HG03097 (cell line): ENCODE results near the gene P2RX4.
"Not testable (repeated sequence)": the region's sequence is repeated elsewhere in the genome, so short reads cannot be mapped to it uniquely, and the experiment has no call there.

Experiments used
- ATAC-seq: cut with Tn5 transposase; IDR thresholded peaks from one replicate; pipeline ENCODE4 v1.9.1; 2021; ENCODE audit not compliant: unreplicated experiment, low FRiP score

The P2RX4 gene

DNA sequence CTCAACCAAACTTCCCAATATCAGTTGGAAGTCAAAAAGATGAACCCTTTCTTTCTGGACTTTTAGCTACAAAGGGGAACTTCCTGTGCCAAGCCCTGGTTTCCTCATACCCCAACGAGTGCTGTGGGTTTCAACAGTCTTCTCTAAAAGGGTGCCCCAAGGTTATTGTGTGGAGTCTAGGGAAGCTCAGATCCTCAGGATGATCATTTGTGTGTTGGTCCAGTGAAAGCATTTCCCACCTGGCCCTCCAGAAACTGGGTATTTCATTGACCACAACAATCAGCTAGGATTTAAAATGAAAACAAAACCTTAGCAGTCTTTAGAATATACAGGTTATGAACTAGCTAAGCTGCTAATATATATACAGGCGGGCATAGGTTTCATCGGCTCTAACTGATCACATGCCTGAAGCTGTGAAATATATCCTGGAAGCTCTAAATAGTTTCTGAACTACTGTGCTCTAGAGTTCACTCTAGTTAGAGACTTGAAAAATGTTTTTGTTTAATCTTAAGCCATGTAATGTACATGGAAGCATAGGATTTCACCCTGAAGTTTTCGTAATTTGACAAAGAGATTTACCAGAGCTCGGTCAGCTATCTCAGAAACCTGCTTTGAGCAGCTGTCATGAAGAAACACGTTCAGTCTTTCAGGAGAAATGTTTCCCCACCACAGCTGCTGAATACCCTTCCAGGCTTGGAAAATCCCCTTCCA is 29.6 kb downstream of the P2RX4 start:
- ATAC-seq, result no peak

DNA sequence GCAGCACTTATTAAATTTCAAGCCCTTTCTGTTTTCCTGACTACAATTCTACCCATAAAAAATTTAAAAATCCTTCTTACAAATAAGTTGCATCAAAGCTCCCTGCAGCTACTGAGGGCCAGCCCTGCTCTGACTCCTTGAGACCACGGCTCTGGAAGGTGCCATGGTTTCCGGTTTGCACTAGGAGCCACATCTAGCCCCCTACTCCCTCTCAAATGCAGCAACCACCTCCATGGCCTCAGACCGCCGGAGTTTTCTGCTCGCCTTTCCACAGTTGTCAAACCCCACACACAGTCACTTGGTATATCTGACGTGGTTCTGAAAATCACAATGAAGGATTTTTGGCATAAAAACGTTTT is 30.1 kb downstream of the P2RX4 start:
- ATAC-seq, result no peak

DNA sequence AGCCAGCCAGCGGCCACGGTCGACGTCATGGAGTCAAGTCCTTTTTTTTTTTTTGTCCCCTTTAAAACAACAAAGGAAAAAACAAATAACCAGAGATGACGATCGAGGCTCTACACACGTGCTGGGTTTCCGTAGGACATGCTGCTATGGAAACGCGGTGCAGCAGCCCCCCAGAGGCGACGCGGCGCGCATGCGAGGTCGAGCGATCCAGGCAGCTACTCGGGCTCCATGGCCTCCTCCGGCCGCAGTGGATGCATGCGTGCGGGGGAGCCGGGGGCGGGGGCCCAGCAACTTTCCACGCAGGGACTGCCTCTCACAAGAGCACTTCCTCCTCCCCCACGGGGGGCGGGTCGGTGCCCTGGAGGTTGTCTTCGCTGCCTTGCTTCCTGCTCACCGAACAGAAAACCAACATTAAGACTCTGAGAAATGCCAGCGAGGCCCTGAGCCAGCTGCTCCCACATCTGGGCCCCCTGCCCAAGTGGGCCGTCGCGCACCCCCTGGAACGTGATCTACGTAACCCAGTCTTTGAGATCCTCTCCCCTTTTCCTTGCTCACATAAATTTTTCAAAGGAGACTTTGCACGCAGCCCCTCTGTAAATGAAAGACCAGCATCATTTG is 30.7 kb downstream of the P2RX4 start:
- no peak for ATAC-seq

DNA sequence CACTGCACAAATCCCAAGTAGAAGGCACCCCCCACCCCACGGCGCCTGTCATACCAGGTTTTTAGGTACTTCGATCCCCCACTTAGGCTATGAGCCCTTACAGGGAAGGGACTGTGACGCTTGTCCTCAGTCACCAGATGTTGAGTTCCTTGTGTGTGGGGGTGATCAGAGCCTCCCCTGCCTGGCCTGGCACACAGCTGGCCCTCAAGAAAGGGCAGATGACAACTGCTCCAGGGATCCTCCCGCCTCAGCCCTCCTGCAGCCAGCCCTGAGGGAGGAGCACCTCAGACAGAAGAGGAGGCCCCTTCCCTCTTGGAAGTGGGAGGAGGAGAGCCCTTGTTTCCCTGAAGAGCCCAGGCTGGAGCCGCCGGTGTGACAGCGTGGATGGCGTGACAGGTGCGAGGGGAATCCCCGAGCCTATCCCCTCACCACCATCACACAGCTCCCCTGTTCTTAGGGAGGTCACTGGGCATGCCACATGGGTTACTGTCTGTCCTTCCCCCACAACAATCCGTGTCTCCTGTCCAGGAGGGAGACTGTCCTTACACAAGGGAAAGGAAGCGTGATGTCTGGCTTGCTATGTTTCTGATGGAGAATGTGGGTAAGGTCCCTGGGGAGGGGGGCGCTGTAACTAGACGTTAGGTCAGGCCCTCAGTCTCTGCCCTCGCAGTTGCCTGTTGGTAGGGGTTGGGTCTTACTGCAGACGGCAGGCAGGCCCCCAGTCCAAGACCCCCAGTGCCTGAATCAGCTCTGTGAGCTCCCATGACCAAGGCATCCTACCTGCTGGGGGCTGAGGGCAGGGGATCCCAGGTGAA is 31.4 kb downstream of the P2RX4 start:
- ATAC-seq, result no peak

DNA sequence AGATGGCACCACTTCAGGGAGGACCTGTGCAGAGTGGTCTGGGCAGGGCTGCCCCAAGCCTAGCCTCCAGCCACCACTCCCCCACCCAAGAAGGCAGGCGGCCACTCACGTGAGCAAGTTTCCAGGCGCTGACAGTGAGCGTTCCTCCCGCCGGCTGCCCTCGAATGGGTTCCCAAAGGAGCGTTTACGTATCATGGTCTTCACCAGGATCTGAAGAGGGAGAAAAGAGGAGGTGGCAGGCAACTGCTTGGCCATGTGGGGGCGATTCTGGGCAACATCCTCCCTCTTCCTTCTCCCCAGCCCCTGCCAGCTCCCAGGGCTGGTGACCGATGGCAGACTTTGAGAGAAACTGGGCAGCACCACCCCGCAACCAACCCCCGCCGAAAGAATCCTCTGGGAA is 35.1 kb downstream of the P2RX4 start:
- ATAC-seq, result no peak

DNA sequence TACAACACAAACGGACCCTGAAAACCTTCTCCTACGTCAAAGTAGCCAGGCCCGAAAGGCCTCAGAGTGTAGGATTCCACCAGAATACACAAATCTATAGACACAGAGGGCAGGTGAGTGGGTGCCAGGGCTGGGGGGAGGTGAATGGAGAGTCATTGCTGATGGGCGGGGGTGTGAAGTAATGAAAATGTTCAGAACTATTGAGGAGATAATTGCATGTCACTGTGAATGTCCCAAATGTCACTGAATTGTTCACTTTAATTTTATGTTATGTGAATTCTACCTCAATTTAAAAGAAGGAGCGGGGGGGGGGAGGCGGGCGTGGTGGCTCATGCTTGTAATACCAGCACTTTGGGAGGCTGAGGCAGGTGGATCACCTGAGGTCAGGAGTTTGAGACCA is 36.0 kb downstream of the P2RX4 start:
- no peak for ATAC-seq

DNA sequence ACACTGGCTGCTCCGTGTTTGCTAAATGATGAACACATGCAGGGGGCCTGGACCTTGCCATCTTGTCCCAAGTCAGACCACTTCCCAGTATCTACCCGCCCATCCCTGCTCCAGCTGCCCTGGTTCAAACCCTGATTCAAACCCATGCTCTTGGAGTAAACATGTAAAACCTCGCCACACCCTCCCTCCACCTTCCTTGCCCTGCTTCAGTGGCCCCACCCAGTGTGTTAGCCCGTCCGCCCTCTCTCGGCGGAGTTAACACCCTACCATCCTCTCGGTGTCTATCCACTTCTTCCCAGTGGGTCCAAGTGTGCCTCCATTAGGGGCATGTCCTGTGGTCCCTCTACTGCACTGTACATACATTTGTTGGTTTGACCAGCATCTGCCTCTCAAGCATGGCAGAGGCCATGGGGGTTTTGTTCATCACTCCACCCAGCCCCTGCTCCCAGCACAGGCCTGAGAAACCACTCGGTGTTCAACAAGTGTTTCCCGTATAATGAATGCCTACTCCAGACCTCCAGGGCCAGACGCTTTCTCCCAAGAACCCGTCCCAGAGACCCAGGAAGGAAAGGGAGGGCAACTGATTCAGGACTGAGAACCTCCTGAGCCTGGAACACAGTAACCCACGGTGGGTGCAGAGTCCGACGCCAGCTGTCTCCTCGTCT is 37.1 kb downstream of the P2RX4 start:
- ATAC-seq, result no peak

DNA sequence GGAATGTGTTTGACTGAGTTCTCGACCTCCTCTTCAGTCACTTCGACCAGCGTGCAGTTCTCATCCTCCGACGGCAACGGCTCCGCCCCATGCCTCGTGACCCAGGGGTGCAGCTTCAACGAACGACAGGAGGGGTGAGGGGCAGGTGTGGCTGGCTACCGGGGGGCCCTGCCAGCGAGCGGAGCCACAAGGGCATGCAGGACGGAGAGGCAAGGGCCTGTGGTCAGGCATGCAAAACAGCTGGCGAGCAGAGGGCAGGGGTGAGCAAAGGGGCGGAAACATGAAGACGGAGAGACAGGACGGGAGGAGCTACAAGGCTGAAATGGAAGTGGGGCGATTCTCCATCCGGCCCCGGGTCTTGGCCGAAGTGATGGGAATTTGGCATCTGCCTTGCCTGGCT is 38.7 kb downstream of the P2RX4 start:
- ATAC-seq, result no peak

DNA sequence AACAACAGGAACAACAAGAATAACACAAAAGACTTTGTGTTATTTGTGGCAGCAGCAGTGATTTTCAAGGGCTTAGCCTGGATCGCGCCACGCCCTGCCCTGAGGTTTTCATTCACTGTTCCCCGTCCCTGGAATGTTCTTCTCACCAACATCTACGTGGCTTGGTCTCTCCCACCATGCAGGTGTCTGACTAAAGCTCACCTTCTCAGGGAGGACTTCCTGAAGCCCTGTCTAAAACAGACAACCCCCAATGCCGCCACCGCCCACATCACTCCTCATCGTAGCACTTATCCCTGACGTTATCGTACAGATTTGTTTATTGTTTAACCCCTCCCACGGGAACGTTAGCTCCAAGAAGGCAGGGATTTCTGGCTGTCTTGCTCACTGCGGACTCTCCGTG is 40.4 kb downstream of the P2RX4 start:
- ATAC-seq, result no peak

DNA sequence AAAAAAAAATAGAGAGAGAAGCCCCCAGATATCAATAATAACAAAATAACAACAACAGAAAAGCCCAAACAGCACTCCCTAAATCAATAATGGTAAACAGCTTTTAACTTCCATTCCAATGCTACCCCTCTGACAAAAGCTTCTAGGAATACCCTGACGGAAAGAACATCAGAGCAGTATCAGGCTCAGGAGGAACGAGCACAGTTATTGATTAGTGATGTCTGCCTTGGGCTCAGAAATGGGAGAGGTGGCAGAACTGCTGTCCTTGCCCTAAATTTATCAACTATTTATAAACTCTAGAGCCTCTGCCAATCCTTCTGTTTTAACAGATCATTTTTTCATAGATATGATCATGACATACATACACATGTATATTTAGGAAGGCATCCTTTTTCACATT is 41.9 kb downstream of the P2RX4 start:
- no peak for ATAC-seq

DNA sequence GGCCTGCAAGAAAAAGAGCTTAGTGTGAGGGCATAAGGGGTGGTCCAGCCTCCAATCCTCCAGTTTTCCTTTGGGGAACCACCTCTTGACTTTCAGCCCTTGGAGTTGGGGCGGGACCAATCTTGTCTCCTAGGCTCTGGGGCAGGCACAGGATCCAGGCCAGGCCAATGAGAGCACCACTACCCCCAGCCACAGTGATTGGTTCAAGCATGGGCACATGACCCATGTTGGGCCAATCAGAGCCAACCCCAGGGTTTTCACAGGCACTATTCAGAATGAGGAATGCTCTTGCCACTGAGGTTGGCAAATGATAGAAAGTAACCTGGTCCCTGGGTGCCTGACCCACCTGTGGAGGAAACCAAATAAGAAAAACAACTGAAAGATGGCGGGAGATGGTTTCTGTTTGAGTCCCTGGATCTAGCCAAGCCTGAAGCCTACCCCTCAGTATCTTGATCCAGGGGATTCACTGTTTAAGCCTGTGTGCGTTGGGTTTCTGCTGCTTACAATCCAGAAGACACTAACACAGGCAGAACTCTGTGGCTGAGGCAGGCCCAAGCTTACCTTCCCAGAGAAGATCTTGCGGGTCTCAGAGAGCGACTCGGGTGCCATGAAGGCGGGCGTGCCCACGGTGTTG is 42.9 kb downstream of the P2RX4 start:
- ATAC-seq, result no peak

DNA sequence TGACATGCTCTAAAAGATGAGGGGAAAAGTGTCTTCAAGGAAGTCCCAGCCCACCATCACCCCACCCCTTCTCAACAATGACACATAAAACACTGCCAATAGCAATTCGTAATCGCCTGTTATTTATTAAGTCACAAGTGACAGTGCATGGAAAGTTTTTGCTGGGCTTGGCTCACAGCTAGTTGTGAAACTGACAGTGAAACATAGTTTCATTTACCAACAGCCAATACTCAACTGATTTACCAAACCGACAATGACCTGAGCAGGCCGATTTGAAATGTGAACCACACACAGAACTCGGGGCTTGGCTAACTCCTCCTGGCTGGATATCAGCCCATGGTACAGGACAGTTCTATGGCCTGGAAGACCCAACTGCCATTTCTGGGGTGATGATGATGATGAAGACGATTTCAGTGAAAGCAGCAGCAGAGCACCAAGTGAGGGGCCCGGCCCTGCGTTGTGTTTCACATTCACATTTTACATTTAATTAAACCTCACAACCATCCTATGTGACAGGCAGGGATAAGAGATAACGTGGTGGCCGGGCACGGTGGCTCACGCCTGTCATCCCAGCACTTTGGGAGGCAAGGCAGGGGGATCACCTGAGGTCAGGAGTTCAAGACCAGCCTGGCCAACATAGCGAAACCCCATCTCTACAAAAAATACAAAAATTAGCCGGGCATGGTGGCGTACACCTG is 43.9 kb downstream of the P2RX4 start:
- no peak for ATAC-seq

DNA sequence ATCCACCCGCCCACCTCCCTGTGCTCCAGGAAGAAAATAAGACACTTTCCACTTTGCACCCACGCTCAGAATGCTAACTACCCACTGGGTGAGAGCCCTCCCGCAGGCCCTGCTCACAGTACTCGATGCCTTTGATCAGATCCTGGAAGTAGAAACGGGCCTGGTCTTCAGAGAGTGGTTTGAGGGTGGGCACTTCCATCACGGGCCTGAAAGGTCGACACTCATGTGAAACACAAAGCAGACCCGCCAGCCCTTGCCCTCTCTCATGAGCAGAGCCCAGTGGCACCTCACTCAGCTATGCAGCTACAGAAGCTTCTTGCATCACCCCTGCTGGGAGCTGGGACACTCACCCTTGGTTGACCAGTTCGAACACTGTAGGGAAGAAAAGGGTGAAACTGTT is 45.5 kb downstream of the P2RX4 start:
- ATAC-seq, result no peak

DNA sequence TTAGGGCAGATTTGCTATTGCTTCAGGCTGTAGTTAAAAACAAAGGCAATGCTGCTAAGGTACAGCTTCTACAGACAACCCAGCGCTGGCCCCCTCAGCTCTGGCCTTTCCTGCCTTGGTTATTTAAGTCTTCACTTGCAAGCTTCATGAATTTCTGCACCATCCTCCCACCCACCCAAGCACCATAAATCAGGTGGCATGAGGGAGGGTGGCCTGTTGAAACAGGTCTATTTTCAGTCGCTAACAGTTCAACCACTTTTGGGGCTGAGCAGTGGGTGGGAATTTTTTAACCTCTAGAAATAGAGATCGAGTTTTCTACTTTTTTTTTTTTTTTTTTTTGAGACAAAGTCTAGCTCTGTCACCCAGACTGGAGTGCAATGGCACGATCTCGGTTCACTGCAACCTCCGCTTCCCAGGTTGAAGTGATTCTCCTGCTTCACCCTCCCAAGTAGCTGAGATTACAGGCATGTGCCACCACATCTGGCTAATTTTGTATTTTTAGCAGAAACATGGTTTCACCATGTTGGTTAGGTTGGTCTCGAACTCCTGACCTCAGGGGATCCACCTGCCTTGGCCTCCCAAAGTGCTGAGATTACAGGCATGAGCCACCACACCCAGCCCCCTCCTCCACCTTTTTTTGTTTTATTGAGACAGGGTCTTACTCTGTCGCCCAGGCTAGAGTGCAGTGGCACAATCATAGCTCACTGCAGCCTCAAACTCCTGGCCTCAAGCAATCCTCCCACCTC is 47.9 kb downstream of the P2RX4 start:
- ATAC-seq, result not testable (repeated sequence)

DNA sequence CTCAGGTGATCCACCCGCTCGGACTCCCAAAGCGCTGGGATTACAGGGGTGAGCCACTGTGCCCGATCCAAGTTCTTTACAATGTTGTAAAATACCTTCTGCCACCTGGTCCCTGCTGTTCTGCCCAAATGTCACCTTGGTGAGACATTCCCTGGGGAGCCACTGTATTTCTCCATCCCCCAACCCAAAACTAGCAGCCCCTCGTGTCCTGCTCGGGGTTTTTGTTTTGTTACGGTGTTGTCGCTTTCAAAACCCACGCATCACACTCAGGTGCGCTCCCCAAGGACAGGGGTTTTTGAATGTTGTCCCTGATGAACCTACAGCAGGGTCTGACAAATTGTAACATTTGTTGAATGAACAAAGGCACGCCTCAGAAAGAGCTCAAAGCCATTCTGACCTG is 49.1 kb downstream of the P2RX4 start:
- no peak for ATAC-seq

DNA sequence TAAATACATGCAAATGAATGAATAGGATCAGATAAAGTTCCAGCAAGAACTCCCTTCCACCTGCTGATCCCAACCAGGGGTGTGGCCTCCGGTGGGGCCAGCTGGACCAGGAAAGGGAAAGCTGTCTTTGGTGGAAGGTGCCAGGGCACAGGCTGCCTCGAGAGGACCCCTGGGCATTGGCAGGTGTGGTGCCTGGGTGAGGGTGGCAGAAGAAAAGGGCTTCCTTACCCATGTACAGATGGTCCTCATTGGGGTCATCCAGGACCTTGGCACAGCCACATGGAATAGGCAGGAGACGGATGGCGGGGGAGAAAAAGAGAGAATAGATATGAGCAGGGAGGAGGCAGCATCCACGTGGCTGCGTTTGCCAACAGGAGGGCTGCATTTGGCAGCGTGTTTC is 50.2 kb downstream of the P2RX4 start:
- ATAC-seq, result no peak

DNA sequence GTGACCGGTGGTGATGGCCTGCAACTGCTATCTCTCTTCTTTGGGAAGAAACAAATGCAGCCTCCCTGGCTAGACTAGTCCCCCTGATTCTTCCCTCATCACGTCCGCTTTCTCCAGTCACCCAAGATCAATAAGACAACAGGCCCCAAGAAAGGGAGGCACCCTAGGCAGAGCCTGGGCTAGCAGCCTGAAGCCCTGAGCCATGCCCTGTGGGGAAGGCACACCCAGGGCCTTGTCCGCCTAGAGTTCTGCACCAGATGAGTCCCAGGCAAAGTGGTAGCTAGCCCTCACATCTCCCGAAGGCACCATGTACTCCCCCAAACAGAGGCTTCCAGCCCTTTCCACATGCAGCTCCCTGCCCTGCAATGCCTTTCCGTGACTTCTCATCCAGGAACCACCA is 51.5 kb downstream of the P2RX4 start:
- ATAC-seq, result no peak

DNA sequence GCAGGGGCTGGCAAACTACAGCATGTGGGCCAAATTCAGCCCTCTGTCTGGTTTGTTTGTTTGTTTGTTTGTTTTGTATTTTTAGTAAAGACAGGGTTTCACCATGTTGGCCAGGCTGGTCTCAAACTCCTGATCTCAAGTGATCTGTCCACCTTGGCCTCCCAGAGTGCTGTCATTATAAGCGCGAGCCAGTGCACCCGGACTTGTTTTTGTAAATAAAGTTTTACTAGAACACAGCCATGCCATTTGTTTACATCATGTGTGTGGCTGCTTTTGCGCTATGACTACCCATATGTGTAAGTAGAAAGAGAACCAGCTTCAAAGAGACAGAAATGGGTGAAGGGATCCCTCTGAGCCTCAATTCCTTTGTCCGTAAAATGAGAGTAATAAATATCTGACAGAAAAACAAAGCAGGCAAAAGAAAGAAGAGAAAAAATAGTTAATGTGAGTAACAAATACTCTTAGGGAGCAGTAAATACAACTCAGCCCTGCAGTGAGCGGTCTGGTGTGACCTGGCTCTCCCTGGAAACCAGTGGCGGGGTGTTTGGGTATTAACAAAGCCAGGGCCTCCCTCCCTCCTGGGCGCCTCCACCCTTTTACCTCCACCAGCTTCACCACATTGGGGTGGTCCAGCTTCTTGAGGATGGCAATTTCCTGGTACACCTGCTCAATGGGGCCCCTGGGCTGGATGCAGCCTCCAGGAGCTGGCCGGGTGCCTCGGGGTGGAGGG is 53.4 kb downstream of the P2RX4 start:
- no peak for ATAC-seq

DNA sequence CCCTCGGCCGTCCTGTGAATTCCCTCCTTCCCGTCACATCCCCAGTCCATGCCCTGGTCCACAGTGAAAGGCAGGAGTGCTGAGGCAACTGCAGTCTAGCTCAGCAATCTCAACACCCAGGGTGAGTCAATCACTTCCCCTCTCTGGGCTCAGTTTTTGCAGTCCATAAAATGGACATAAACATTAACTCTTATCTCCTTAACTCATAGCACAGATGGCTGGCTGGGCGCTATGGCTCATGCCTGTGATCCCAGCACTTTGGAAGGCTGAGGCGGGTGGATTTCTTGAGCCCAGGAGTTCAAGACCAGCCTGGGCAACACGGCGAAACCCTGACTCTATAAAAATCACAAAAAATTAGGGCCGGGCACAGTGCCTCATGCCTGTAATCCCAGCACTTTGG is 54.2 kb downstream of the P2RX4 start:
- no peak for ATAC-seq
